GM13976 (cell line): Measurements from ENCODE around the gene MYO1C.

Source experiments
- DNase-seq: peaks from one replicate; pipeline ENCODE4 v3.0.0; 2012; ENCODE audit warnings: low spot score
- in situ Hi-C: fragments of 300-500 bp; cut with MboI; formaldehyde crosslinking; loops from one replicate; pipeline ENCODE4 v1.12.0; 2022; ENCODE audit warnings: low sequenced_read_pairs, mixed read lengths, inconsistent platforms; ENCODE audit not compliant: unreplicated experiment
- TF ChIP-seq, protein P1 (sequence below): IDR thresholded peaks from 2 replicates; pipeline ENCODE4 v1.5.1; 2012; ENCODE audit warnings: borderline replicate concordance, mild to moderate bottlenecking; ENCODE audit not compliant: insufficient read depth; ENCODE audit errors: extremely low read depth, missing control alignments, control extremely low read depth

MYO1C gene

DNA sequence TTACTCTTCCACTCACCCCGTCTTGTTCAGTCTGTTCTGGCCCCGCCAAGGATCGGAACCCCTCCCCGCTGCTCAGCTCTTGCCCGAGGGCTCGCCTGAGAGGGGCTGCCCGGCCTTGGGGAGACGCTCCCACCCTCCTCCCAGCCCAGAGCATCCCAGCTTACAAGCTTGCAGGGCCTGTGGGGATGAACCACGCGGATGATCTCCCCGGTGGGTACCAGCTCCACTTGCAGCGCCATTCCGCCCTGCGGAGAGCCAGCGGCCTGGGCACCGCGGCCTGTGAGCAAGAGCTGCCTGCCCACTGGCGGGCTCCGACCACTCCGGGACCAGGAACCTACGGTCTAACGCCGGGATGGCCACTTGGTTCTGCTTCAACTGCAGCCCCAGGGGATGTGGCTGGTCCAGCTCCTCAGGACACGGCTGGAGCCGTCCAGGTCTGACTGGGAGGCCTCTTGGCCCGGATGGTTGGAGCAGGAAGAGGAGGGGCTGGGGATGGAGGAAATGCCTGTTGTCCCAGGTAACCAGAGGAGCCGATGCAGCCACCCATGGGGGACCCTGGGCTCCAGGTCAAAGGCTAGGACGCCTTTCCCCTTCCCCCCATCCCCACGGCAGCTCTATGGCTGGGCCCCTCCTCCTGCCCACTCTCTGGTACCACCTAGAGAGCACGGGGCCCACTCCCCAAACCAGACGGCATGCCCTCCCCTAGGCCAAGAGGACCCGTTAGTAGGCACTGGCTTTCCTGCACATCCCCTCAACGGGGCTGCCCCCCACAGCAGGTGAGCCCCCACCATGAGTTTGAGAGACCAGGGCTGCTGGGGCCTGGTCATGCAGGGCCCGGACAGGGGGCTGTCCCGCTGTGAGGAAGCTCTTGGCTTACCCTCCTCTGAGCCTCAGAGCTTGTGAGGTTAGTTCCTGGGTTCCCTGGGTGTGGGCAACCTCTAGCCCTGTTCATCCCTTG lies at the start of gene MYO1C:
MYO1C (minus strand) TSS at position 438 of the 958 bp plus-strand sequence; CDS start at position 239, 199 bp downstream.
- no peak for DNase-seq
- in situ Hi-C loops: no loop called here
- TF ChIP-seq, protein P1, sequence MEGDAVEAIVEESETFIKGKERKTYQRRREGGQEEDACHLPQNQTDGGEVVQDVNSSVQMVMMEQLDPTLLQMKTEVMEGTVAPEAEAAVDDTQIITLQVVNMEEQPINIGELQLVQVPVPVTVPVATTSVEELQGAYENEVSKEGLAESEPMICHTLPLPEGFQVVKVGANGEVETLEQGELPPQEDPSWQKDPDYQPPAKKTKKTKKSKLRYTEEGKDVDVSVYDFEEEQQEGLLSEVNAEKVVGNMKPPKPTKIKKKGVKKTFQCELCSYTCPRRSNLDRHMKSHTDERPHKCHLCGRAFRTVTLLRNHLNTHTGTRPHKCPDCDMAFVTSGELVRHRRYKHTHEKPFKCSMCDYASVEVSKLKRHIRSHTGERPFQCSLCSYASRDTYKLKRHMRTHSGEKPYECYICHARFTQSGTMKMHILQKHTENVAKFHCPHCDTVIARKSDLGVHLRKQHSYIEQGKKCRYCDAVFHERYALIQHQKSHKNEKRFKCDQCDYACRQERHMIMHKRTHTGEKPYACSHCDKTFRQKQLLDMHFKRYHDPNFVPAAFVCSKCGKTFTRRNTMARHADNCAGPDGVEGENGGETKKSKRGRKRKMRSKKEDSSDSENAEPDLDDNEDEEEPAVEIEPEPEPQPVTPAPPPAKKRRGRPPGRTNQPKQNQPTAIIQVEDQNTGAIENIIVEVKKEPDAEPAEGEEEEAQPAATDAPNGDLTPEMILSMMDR: no peak

- no peak for DNase-seq
- in situ Hi-C loops: no loop called here
- TF ChIP-seq, protein P1: no peak
These were observed 49.0 kb upstream of the MYO1C start for GRCh38 chr17:1541367-1541904.

DNA sequence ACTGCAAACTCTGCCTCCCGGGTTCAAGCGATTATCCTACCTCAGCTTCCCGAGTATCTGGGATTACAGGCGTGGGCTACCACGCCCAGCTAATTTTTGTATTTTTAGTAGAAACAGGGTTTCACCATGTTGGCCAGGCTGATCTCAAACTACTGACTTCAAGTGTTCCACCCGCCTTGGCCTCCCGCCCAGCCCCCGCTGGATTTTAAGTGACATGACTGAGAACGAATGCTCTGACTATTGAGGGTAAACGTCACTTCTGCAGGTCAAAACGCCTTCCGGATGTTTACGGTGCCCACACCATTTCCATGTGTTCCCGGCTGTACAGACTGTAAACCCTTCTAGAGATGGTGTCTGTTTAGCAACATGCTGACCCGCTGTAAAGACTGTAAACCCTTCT lies 47.3 kb upstream of the MYO1C start:
- in situ Hi-C loops: no loop called here
- TF ChIP-seq, protein P1: no peak
- no peak for DNase-seq

- in situ Hi-C loops: no loop called here
- DNase-seq: no peak
- TF ChIP-seq, protein P1: no peak
These were observed 43.3 kb upstream of the MYO1C start for GRCh38 chr17:1535737-1536136.

GRCh38 chr17:1533661-1534325 lies 41.3 kb upstream of the MYO1C start:
- DNase-seq: no peak
- TF ChIP-seq, protein P1: no peak
- in situ Hi-C loops: no loop called here

- peak; percentile 55 for DNase-seq
- in situ Hi-C loops: no loop called here
- TF ChIP-seq, protein P1: no peak
These were observed 40.5 kb upstream of the MYO1C start for GRCh38 chr17:1532836-1533602.
